ENCODE data around the gene N4BP2.
A peak's percentile ranks its signal among the peaks of the same experiment; 100 is the strongest.
"Not testable (repeated sequence)": the region's sequence is repeated elsewhere in the genome, so short reads cannot be mapped to it uniquely, and the experiment has no call there.

The N4BP2 gene

DNA sequence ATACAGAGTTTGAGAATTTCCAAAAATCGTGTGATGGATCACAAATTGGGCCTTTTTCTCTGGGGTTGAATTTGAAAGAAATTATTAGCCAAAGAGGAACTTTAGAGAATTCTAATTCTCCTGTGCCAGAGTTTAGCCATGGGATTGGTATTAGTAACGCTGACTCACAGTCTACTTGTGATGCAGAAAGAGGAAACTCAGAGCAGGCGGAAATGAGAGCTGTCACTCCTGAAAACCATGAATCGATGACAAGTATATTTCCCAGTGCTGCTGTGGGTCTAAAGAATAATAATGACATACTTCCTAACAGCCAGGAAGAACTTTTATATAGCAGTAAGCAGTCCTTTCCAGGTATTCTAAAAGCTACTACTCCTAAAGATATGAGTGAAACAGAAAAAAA is 64.9 kb downstream of the N4BP2 start:
- no peaks in the 10 kb centered on the region for H3K9me3 ChIP-seq
- TF ChIP-seq Cebpa-rat (IDR thresholded peaks at IDR 0.05) = no peak
- H3K27ac ChIP-seq = no peak overlapping the region
- peaks cover 25% of the 10 kb centered on the region for H3K4me1 ChIP-seq
- no peaks in the 10 kb centered on the region for H3K27me3 ChIP-seq
- H3K4me3 ChIP-seq = no peak overlapping the region
- peak overlapping the region; percentile 37 for H3K4me2 ChIP-seq
- H4K20me1 ChIP-seq = no peaks in the 10 kb centered on the region
- no peak overlapping the region for H3K9ac ChIP-seq
- H3K36me3 ChIP-seq = peaks cover 48% of the 10 kb centered on the region

DNA sequence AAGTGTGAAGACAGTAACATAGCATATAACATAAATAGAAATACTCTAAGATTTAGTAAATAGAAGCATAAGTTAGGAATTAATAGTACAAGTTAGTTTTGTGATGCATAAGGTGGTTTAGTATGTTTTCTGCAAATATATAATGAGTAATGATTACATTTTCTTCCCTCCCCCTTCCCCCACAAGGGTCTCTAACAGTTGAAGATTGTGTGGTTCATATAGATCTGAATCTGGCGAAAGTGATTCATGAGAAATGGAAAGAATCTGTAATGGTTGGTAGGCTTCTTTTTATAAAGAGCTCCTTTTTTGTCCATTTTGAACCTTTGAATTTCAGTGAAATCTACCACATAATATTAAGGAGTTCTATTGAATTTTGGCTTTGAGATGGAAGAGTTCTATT is 66.3 kb downstream of the N4BP2 start:
- no peak overlapping the region for H3K27ac ChIP-seq
- H3K4me3 ChIP-seq = no peak overlapping the region
- peaks cover 25% of the 10 kb centered on the region for H3K4me1 ChIP-seq
- no peak for TF ChIP-seq Cebpa-rat (IDR thresholded peaks at IDR 0.05)
- peaks cover 51% of the 10 kb centered on the region for H3K36me3 ChIP-seq
- no peak overlapping the region for H3K4me2 ChIP-seq
- H4K20me1 ChIP-seq = no peaks in the 10 kb centered on the region
- no peaks in the 10 kb centered on the region for H3K27me3 ChIP-seq
- H3K9ac ChIP-seq = no peak overlapping the region
- no peaks in the 10 kb centered on the region for H3K9me3 ChIP-seq

DNA sequence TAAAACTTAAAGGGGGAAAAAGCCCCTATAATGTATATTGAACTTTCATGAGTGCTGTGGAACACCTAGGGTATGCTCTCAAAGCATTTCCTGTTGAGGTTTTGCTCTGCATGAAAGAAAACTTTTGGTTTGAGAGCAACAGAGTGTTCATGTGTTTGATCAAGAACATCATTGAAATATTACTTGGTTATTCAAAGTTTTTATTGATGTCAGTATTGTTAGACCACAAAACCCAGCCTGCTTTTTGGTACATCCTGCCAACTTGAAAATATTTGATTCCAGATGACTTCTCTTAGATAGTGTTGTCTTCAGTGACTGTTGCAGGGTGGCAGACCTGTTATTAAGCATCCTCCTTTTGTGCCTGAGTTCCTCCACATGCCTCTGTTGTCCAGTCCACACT is 68.0 kb downstream of the N4BP2 start:
- H3K4me2 ChIP-seq = no peak overlapping the region; the same call in 1 of the 2 replicates
- H3K36me3 ChIP-seq = peaks cover 55% of the 10 kb centered on the region
- no peak overlapping the region for H3K27ac ChIP-seq
- no peak overlapping the region for H3K9ac ChIP-seq
- no peaks in the 10 kb centered on the region for H4K20me1 ChIP-seq
- H3K9me3 ChIP-seq = no peaks in the 10 kb centered on the region
- peaks cover 25% of the 10 kb centered on the region for H3K4me1 ChIP-seq
- no peak overlapping the region for H3K4me3 ChIP-seq
- no peak for TF ChIP-seq Cebpa-rat (IDR thresholded peaks at IDR 0.05)
- no peaks in the 10 kb centered on the region for H3K27me3 ChIP-seq

DNA sequence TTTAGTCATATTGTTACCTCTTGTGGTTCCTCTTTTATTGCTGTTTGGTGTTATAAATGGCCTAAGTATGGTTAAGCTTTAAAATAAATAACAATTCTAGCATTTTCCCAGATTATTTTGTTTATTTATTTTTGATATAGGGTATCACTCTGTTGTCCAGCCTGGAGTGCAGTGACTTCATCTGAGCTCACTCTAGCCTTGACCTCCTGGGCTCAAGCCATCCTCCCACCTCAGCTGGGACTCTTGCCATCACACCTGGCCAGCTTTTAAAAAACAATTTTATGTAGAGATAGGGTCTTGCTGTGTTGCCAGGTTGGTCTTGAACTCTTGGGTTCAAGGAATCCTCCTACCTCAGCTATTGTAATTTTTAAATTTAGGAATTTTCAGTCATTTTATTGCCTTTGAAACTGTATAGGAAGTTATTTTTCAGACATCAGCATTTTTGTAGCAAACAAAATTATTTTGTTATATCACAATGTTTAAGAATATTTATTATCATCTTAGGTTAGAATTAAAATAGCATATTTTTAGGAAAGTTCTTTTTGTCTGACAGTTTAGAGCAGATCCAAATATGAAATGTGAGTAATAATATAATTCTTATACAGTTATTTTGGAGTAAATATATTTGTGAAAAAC is 73.9 kb downstream of the N4BP2 start:
- Histone ChIP-seq H3K9ac (no peak overlapping the region), H3K4me3 (no peak overlapping the region), H3K27ac (no peak overlapping the region), H3K36me3 (peaks cover 67% of the 10 kb centered on the region), H3K4me1 (no peaks in the 10 kb centered on the region), H3K27me3 (no peaks in the 10 kb centered on the region), H3K4me2 (no peak overlapping the region), H3K9me3 (peaks cover 6% of the 10 kb centered on the region), H4K20me1 (no peaks in the 10 kb centered on the region)
- no peak for TF ChIP-seq Cebpa-rat (IDR thresholded peaks at IDR 0.05)

DNA sequence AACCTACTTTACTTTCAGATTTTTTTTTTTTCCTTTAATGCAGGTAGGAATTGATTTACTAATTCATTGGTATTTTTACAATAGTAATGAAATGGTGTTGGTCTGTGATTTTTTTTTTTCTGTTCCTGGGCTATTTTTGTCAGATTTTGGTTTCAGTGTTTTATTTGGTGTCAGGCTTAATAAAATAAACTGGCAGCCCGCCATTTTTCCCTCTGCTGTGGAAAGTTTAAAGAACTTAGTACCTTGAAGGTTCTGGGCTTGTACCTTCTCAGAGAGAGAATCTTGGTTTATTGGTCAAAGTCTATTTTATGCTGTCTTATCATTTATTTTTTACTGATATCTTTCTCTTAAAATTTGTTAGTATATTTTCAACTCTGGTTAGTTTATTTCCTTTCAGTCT is 76.2 kb downstream of the N4BP2 start:
- H3K9me3 ChIP-seq = peaks cover 11% of the 10 kb centered on the region
- H3K4me1 ChIP-seq = peaks cover 4% of the 10 kb centered on the region; the same call in 1 of the 2 replicates
- peaks cover 76% of the 10 kb centered on the region for H3K36me3 ChIP-seq
- H3K4me3 ChIP-seq = no peak overlapping the region
- H4K20me1 ChIP-seq = no peaks in the 10 kb centered on the region
- H3K27ac ChIP-seq = no peak overlapping the region
- TF ChIP-seq Cebpa-rat (IDR thresholded peaks at IDR 0.05) = no peak
- no peak overlapping the region for H3K4me2 ChIP-seq
- H3K9ac ChIP-seq = no peak overlapping the region
- no peaks in the 10 kb centered on the region for H3K27me3 ChIP-seq

DNA sequence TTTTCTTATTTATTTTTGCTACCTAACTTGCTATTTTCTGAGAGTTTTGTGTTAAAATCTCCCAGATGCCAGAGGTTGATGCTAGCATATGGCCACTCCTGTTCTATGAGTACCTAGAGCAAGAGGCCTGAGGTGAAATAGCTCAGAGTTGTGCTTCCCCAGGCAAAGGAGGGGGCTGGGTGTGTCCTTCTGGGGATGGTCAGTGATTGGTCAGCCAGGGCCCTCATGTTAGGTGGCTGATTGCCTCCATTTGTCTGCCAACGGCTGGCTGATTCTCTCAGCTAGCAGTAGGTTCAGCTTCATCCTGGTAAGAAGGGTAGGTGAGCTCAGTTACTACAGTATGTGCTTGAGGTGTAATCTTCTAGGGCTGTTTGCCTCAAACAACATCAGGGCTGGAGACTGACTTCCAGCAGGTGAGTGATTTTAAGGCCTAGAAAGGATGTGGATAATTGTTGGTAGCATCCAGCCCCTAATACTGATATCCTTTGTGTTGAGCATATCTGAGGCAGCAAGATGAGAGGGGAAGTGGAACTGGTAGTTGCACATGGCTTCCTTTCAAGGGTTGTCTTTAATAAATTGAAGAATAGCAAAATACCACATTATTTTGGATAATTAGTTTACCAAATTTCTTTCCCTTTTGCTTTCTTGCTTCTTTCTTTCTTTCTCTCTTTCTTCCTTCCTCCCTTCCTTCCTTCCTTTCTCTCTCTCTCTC is 77.7 kb downstream of the N4BP2 start:
- Histone ChIP-seq H3K27me3 (no peaks in the 10 kb centered on the region), H3K36me3 (peaks cover 77% of the 10 kb centered on the region), H3K9me3 (peaks cover 15% of the 10 kb centered on the region), H3K4me2 (no peak overlapping the region), H4K20me1 (no peaks in the 10 kb centered on the region), H3K4me3 (no peak overlapping the region), H3K27ac (no peak overlapping the region), H3K9ac (no peak overlapping the region), H3K4me1 (peaks cover 5% of the 10 kb centered on the region; the same call in 1 of the 2 replicates)
- TF ChIP-seq Cebpa-rat (IDR thresholded peaks at IDR 0.05) = no peak

DNA sequence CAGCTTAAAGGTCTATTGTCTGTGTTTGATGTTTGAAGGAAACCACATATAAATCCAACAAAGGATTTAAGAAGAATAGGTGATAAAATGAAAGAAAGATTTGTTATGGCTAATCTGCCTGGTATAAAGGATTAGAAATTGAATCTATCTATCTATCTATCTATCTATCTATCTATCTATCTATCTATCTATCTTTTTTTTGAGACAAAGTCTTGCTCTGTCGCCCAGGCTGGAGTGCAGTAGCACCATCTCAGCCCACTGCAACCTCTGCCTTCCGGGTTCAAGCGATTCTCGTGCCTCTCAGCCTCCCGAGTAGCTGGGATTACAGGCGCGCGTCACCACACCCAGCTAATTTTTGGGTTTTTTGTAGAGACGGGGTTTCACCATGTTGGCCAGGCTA is 79.6 kb downstream of the N4BP2 start:
- H3K36me3 ChIP-seq = peaks cover 79% of the 10 kb centered on the region
- not testable (repeated sequence) for H3K27me3 ChIP-seq, H3K4me2 ChIP-seq, H3K27ac ChIP-seq, H3K4me1 ChIP-seq, H3K4me3 ChIP-seq, H4K20me1 ChIP-seq, H3K9ac ChIP-seq
- peaks cover 32% of the 10 kb centered on the region for H3K9me3 ChIP-seq

DNA sequence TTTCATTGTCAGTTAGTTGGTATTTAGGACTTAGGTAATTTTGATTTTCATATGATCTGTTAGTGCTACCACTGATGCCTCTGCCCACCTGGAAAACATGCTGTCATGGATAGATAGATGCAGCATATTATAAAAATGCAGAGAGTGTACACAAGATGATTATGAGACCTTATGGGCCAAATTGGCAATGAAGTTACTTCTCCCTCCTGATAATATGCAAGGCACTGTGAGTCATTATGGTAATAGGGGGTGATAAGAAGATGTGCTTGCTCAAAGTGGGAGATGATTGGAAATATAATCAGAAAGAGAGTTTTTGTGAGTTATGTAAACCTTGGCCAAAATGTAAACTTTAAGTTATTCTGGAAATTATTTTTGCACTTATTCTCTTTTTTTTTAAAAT is 83.5 kb downstream of the N4BP2 start:
- Histone ChIP-seq H3K9me3 (peaks cover 29% of the 10 kb centered on the region), H4K20me1 (no peaks in the 10 kb centered on the region), H3K4me2 (no peak overlapping the region), H3K27ac (no peak overlapping the region), H3K4me3 (no peak overlapping the region), H3K36me3 (peaks cover 87% of the 10 kb centered on the region), H3K4me1 (peaks cover 5% of the 10 kb centered on the region; the same call in 1 of the 2 replicates), H3K9ac (no peak overlapping the region), H3K27me3 (no peaks in the 10 kb centered on the region)
- TF ChIP-seq Cebpa-rat (IDR thresholded peaks at IDR 0.05) = no peak

DNA sequence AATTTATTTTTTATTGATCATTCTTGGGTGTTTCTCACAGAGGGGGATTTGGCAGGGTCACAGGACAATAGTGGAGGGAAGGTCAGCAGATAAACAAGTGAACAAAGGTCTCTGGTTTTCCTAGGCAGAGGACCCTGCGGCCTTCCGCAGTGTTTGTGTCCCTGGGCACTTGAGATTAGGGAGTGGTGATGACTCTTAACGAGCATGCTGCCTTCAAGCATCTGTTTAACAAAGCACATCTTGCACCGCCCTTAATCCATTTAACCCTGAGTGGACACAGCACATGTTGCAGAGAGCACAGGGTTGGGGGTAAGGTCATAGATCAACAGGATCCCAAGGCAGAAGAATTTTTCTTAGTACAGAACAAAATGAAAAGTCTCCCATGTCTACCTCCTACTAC is 83.9 kb downstream of the N4BP2 start:
- H3K9ac ChIP-seq, H3K27me3 ChIP-seq, H4K20me1 ChIP-seq, H3K4me3 ChIP-seq, H3K4me2 ChIP-seq, H3K27ac ChIP-seq, H3K4me1 ChIP-seq: not testable (repeated sequence)
- peaks cover 87% of the 10 kb centered on the region for H3K36me3 ChIP-seq
- peaks cover 29% of the 10 kb centered on the region for H3K9me3 ChIP-seq

DNA sequence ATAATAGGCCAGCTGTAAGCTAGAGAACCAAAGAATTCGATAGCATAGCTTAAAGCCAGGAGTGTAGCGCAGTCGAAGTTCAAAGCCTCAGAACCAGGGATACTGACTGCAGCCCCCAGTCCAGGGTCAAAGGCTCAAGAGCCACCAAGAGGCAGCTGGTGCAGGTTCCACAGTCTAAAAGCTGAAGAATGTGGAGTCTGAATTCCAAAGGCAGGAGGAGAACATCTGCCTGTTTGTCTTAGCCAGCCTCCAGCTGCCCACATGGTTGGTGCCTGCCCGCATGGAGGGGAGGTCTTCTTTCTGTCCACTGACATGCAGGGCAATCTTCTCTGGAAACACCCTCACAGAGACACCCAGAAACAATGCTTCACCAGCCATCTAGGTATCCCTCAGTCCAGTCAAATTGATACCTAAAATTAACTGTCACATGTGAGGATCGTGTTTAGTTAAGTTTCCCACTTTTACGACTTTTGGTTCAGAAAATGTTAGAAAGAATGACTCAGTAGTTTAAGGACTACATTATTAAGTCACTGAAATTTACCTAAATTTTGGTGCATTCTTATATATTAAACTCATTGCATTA is 87.4 kb downstream of the N4BP2 start:
- no peaks in the 10 kb centered on the region for H3K27me3 ChIP-seq
- peaks cover 77% of the 10 kb centered on the region for H3K36me3 ChIP-seq

More for the DNA sequence above, 87.4 kb downstream of the N4BP2 start:
- Histone ChIP-seq H4K20me1 (no peaks in the 10 kb centered on the region), H3K4me3 (no peak overlapping the region), H3K9me3 (peaks cover 38% of the 10 kb centered on the region), H3K9ac (no peak overlapping the region), H3K4me2 (no peak overlapping the region), H3K27ac (no peak overlapping the region), H3K4me1 (no peaks in the 10 kb centered on the region)
- TF ChIP-seq Cebpa-rat (IDR thresholded peaks at IDR 0.05) = no peak

All from BLaER1 (cell line).